H1 (cell line): Measurements from ENCODE around the gene C1orf74. TPM values are rescaled to one million over a fixed set of nuclear protein-coding genes. Genes with fewer than 3 reads are reported as not detected.

ENCODE experiments used
- CTCF ChIA-PET: fragments of 300-600 bp; sonication (Branson Sonifier 250); formaldehyde crosslinking; loops from one replicate; lab custom pipeline; 2021; ENCODE audit not compliant: partially characterized antibody; lab: Charles Lee
- POLR2A ChIA-PET: fragments of 300-600 bp; sonication (Branson Sonifier 250); formaldehyde crosslinking; loops from one replicate; lab custom pipeline; 2021; ENCODE audit warnings: inconsistent platforms; ENCODE audit not compliant: partially characterized antibody; lab: Charles Lee
- DNase-seq, 2 experiments: peaks; one replicate each; pipeline versions ENCODE4 v3.0.0 to v3.0.0-alpha.2; 2010 to 2022; ENCODE audit warnings: low spot score in 2 of 2, low read depth in 1 of 2, mixed read lengths in 1 of 2
- FAIRE-seq: peaks from 2 replicates; lab custom pipeline; 2011; peaks lifted over from hg19 to GRCh38; lab: Jason Lieb, UNC
- H2AFZ ChIP-seq: 2 replicates; pipeline ENCODE4 v1.8.1; 2012; ENCODE audit warnings: low read length, inconsistent platforms
- H2AK5ac ChIP-seq: 2 replicates; pipeline ENCODE4 v1.6.1; 2013; ENCODE audit warnings: low read depth, low read length
- H2BK120ac ChIP-seq: replicated peaks from 2 replicates; pipeline ENCODE3; 2013; ENCODE audit warnings: low read depth, low read length, inconsistent platforms
- H2BK12ac ChIP-seq: 2 replicates; pipeline ENCODE4 v1.6.1; 2013; ENCODE audit warnings: low read depth, low read length
- H2BK15ac ChIP-seq: 2 replicates; pipeline ENCODE4 v1.6.1; 2013; ENCODE audit warnings: low read length
- H2BK20ac ChIP-seq: 2 replicates; pipeline ENCODE4 v1.6.1; 2013; ENCODE audit warnings: low read length
- H2BK5ac ChIP-seq: 2 replicates; pipeline ENCODE4 v1.6.1; 2013; ENCODE audit warnings: low read depth, low read length
- H3K14ac ChIP-seq: 2 replicates; pipeline ENCODE4 v1.6.1; 2013; ENCODE audit warnings: inconsistent platforms; ENCODE audit not compliant: insufficient read length
- H3K18ac ChIP-seq: 2 replicates; pipeline ENCODE4 v1.6.1; 2013; ENCODE audit warnings: low read length; ENCODE audit errors: extremely low read depth
- H3K23ac ChIP-seq: 2 replicates; pipeline ENCODE4 v1.6.1; 2013; ENCODE audit warnings: inconsistent platforms; ENCODE audit not compliant: insufficient read length
- H3K23me2 ChIP-seq: 2 replicates; pipeline ENCODE4 v1.6.1; 2013; ENCODE audit warnings: low read depth, low read length
- H3K27ac ChIP-seq: 2 replicates; pipeline ENCODE4 v1.6.1; 2011; ENCODE audit warnings: low read depth, low read length, inconsistent platforms
- H3K27me3 ChIP-seq, 4 experiments: replicated peaks in 1 of 4; 1 replicate in 1 of 4; 2 replicates in 3 of 4; pipeline versions ENCODE4 v1.6.1 to v1.8.1; 2011 to 2013; ENCODE audit warnings: low read length in 3 of 4, mild to moderate bottlenecking in 3 of 4, inconsistent platforms in 2 of 4, mixed read lengths in 2 of 4, moderate library complexity in 1 of 4; ENCODE audit not compliant: control insufficient read depth in 3 of 4, insufficient read depth in 3 of 4; ENCODE audit errors: extremely low read depth in 1 of 4
- H3K36me3 ChIP-seq, 4 experiments: 2 replicates each; pipeline versions ENCODE4 v1.6.1 to v1.8.1; 2011 to 2013; ENCODE audit warnings: mild to moderate bottlenecking in 4 of 4, low read length in 3 of 4, moderate library complexity in 2 of 4, control low read depth in 1 of 4, inconsistent platforms in 1 of 4; ENCODE audit not compliant: insufficient read depth in 4 of 4, control insufficient read depth in 2 of 4
- H3K4ac ChIP-seq: replicated peaks from 2 replicates; pipeline ENCODE3; 2013; ENCODE audit warnings: low read length, low read depth, mixed read lengths, inconsistent platforms; ENCODE audit not compliant: insufficient read length
- H3K4me1 ChIP-seq, 4 experiments: replicated peaks in 1 of 4; 1 replicate in 1 of 4; 2 replicates in 3 of 4; pipeline versions ENCODE4 v1.6.1 to v1.8.1; 2011 to 2013; ENCODE audit warnings: low read length in 3 of 4, inconsistent platforms in 2 of 4, mixed read lengths in 1 of 4; ENCODE audit not compliant: insufficient read depth in 4 of 4, control insufficient read depth in 3 of 4
- H3K4me2 ChIP-seq, 2 experiments: 2 replicates each; pipeline versions ENCODE4 v1.6.1 to v1.8.1; 2011 to 2013; ENCODE audit warnings: low read depth in 2 of 2, low read length in 2 of 2, control low read depth in 1 of 2, inconsistent platforms in 1 of 2, mild to moderate bottlenecking in 1 of 2; ENCODE audit not compliant: insufficient read depth in 1 of 2
- H3K4me3 ChIP-seq, 4 experiments: fragments of 200-600, 300-600 bp in 1 of 4; sonication (generic), shearing (Covaris generic), sonication (Bioruptor Twin) in 1 of 4; 2 replicates each; pipeline versions ENCODE4 v1.5.1 to v1.8.1; 2011 to 2016; ENCODE audit warnings: low read length in 4 of 4, low read depth in 3 of 4, control low read depth in 2 of 4, inconsistent platforms in 2 of 4, mild to moderate bottlenecking in 2 of 4, mixed read lengths in 1 of 4, moderate library complexity in 1 of 4; ENCODE audit not compliant: insufficient read depth in 2 of 4; ENCODE audit errors: extremely low read depth in 1 of 4
- H3K56ac ChIP-seq: replicated peaks from 2 replicates; pipeline ENCODE3; 2013; ENCODE audit warnings: low read depth, mild to moderate bottlenecking, mixed read lengths, low read length, inconsistent platforms; ENCODE audit not compliant: insufficient read length
- H3K79me1 ChIP-seq: 2 replicates; pipeline ENCODE4 v1.6.1; 2013; ENCODE audit warnings: low read depth, low read length, control low read depth
- H3K79me2 ChIP-seq, 2 experiments: 2 replicates each; pipeline versions ENCODE4 v1.6.1 to v1.8.1; 2012 to 2013; ENCODE audit warnings: low read length in 2 of 2, mild to moderate bottlenecking in 2 of 2, inconsistent platforms in 1 of 2; ENCODE audit not compliant: insufficient read depth in 2 of 2, control insufficient read depth in 1 of 2
- H3K9ac ChIP-seq, 4 experiments: replicated peaks in 1 of 4; 1 replicate in 1 of 4; 2 replicates in 3 of 4; pipeline versions ENCODE4 v1.6.1 to v1.8.1; 2011 to 2013; ENCODE audit warnings: low read depth in 3 of 4, low read length in 3 of 4, control low read depth in 2 of 4, mild to moderate bottlenecking in 2 of 4, moderate library complexity in 2 of 4, inconsistent platforms in 1 of 4; ENCODE audit errors: extremely low read depth in 1 of 4
- H3K9me3 ChIP-seq, 2 experiments: 2 replicates each; pipeline versions ENCODE4 v1.6.1 to v1.8.1; 2012 to 2013; ENCODE audit warnings: mild to moderate bottlenecking in 2 of 2, moderate library complexity in 2 of 2, control low read depth in 1 of 2, inconsistent platforms in 1 of 2, low read depth in 1 of 2, low read length in 1 of 2, mixed read lengths in 1 of 2; ENCODE audit not compliant: insufficient read depth in 2 of 2
- H4K20me1 ChIP-seq, 2 experiments: replicated peaks in 1 of 2; 2 replicates each; pipeline versions ENCODE3 to v1.8.1; 2011 to 2013; ENCODE audit warnings: inconsistent platforms in 2 of 2, low read length in 2 of 2, mild to moderate bottlenecking in 1 of 2; ENCODE audit not compliant: insufficient read depth in 2 of 2, control insufficient read depth in 1 of 2
- H4K5ac ChIP-seq: 2 replicates; pipeline ENCODE4 v1.6.1; 2013; ENCODE audit warnings: low read length, low read depth, mixed read lengths, inconsistent platforms; ENCODE audit not compliant: insufficient read length
- H4K8ac ChIP-seq: 2 replicates; pipeline ENCODE4 v1.8.0; 2013; ENCODE audit warnings: mild to moderate bottlenecking, moderate library complexity, low read length, inconsistent platforms; ENCODE audit not compliant: insufficient read depth; ENCODE audit errors: extremely low read depth
- H4K91ac ChIP-seq: replicated peaks from 2 replicates; pipeline ENCODE3; 2013; ENCODE audit warnings: low read length, mixed read lengths, inconsistent platforms; ENCODE audit not compliant: insufficient read length
- ASH2L ChIP-seq: fragments of 200-600, 300-600 bp; sonication (generic); IDR thresholded peaks from one replicate; pipeline ENCODE4 v1.7.1; 2017; ENCODE audit warnings: low read length
- EZH2 ChIP-seq: fragments of 200-600 bp; sonication (generic); IDR thresholded peaks from 2 replicates; pipeline ENCODE4 v1.7.1; 2012; ENCODE audit warnings: low read depth, mild to moderate bottlenecking, moderate library complexity, low read length, inconsistent platforms; ENCODE audit not compliant: severe bottlenecking
- SP4 ChIP-seq: IDR thresholded peaks from 2 replicates; pipeline ENCODE4 v1.6.1; 2012; ENCODE audit warnings: low read length, inconsistent platforms
- polyA plus RNA-seq, 7 experiments: library from polyadenylated mRNA; depleted of rRNA in 3 of 7; stranded (reverse) in 5 of 7; unstranded in 2 of 7; fragments of >200 nt in 5 of 7; fragments of 200-250 nt in 2 of 7; gene quantifications; 1 replicate in 5 of 7; 2 replicates in 1 of 7; 4 replicates in 1 of 7; pipeline versions ENCODE4 v1.2.1 to v1.2.3, GENCODE V29; 2011 to 2013; ENCODE audit warnings: missing spikeins in 2 of 7, mixed read lengths in 2 of 7
- total RNA-seq: library from RNA; stranded (reverse); fragmentation: NEBNext Ultra II Directional; extraction: Animal tissue kit (Norgen Biotek cat#: 25700); gene quantifications from 2 replicates; pipeline ENCODE4 v1.2.1, GENCODE V29; 2021
- TF ChIP-seq, protein P1 (sequence below): IDR thresholded peaks from 2 replicates; pipeline ENCODE4 v1.6.1; 2012; ENCODE audit warnings: inconsistent platforms

Gene C1orf74
- total and polyA plus RNA-seq, 2 of the 8 experiments (the other 6 are each of a cell fraction or from before 2014, with no cell fraction given): 3.1 to 3.9 TPM

GRCh38 chr1:209761011-209761635 lies 23.2 kb downstream of the C1orf74 start:
- Histone ChIP-seq H3K27me3 (peaks cover 0 to 3% (median 0%) of the 10 kb centered on the region in 4 experiments; a peak in 2 of 7 replicates), H2BK5ac (no peak overlapping the region), H4K91ac (no peak overlapping the region), H2BK120ac (no peak overlapping the region), H3K23me2 (no peaks in the 10 kb centered on the region), H3K27ac (no peak overlapping the region), H3K4ac (no peak overlapping the region), H3K4me2 (no peak overlapping the region), H4K8ac (no peak overlapping the region), H3K36me3 (no peaks in the 10 kb centered on the region), H2AK5ac (no peak overlapping the region), H3K9ac (no peak overlapping the region), H2BK12ac (no peak overlapping the region), H3K23ac (no peak overlapping the region), H2BK15ac (no peak overlapping the region), H3K56ac (no peak overlapping the region), H4K5ac (no peak overlapping the region), H3K9me3 (no peaks in the 10 kb centered on the region), H3K79me2 (no peaks in the 10 kb centered on the region), H3K4me3 (no peak overlapping the region), H2BK20ac (no peak overlapping the region), H2AFZ (no peak overlapping the region), H3K18ac (no peak overlapping the region), H3K4me1 (no peaks in the 10 kb centered on the region; a peak in 1 of 7 replicates), H3K14ac (no peak overlapping the region), H3K79me1 (no peaks in the 10 kb centered on the region), H4K20me1 (no peaks in the 10 kb centered on the region)
- no peak for TF ChIP-seq ASH2L
- no peak for TF ChIP-seq EZH2
- no peak for TF ChIP-seq SP4
- TF ChIP-seq, protein P1, sequence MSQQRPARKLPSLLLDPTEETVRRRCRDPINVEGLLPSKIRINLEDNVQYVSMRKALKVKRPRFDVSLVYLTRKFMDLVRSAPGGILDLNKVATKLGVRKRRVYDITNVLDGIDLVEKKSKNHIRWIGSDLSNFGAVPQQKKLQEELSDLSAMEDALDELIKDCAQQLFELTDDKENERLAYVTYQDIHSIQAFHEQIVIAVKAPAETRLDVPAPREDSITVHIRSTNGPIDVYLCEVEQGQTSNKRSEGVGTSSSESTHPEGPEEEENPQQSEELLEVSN: no peak
- CTCF ChIA-PET: interaction anchor here (1.0 to 4.4 kb wide), 3 partner anchors 13 to 194 kb away, joined by 3 to 22 read pairs (median 6); no protein-coding TSS in a partner anchor
- FAIRE-seq: no peak
- no peak for DNase-seq
- POLR2A ChIA-PET: interaction anchor here (1.3 kb wide), 1 partner anchor 8 kb away, joined by 3 read pairs; no protein-coding TSS in a partner anchor
